K562 (cell line): Measurements from ENCODE around the gene EZH1. TPM values are rescaled to one million over a fixed set of nuclear protein-coding genes. Genes with fewer than 3 reads are reported as not detected.

Experiments used
- CAMTA2 ChIP-seq: fragments of 250-450 bp; sonication (Bioruptor Pico); conservative IDR thresholded peaks from 2 replicates; pipeline ENCODE4 v1.5.1; 2022
- HCFC1 ChIP-seq: IDR thresholded peaks from 2 replicates; pipeline ENCODE4 v1.6.1; 2012; ENCODE audit warnings: low read depth, low read length, improper control_type of control experiment
- HDAC2 ChIP-seq: fragments of 450-650 bp; IDR thresholded peaks from 2 replicates; pipeline ENCODE4 v1.6.1; 2016; ENCODE audit warnings: mild to moderate bottlenecking
- MCM7 ChIP-seq, 2 experiments: fragments of 450-650 bp; IDR thresholded peaks; 2 replicates each; pipeline ENCODE4 v1.6.1; 2016 to 2018
- NR2C2 ChIP-seq, 2 experiments: fragments of 200-800 bp in 1 of 2; sonication (Bioruptor generic) in 1 of 2; sonication (generic) in 1 of 2; formaldehyde crosslinking in 1 of 2; IDR thresholded peaks; 2 replicates each; pipeline versions ENCODE4 v1.6.1 to v1.8.0; 2016 to 2022; ENCODE audit warnings: mild to moderate bottlenecking in 1 of 2, missing compliant biosample characterization in 1 of 2, missing genetic modification characterization in 1 of 2, missing genetic modification reagents in 1 of 2
- PHF21A ChIP-seq: fragments of 450-650 bp; IDR thresholded peaks from 2 replicates; pipeline ENCODE4 v1.6.1; 2017; ENCODE audit warnings: low read depth, borderline replicate concordance
- POLR2B ChIP-seq: fragments of 450-650 bp; IDR thresholded peaks from 2 replicates; pipeline ENCODE4 v1.6.1; 2018; ENCODE audit warnings: low read depth; ENCODE audit not compliant: partially characterized antibody
- XRCC5 ChIP-seq: fragments of 200-400 bp; formaldehyde crosslinking; IDR thresholded peaks from 2 replicates; pipeline ENCODE4 v1.6.1; 2017; ENCODE audit warnings: low read depth, mild to moderate bottlenecking, low read length
- ZNF232 ChIP-seq: sonication (generic); formaldehyde crosslinking; IDR thresholded peaks from 2 replicates; pipeline ENCODE4 v1.8.0; 2022; ENCODE audit warnings: mild to moderate bottlenecking, missing genetic modification reagents
- ZNF79 ChIP-seq: fragments of 250-450 bp; sonication (Bioruptor Pico); IDR thresholded peaks from 2 replicates; pipeline ENCODE4 v1.4.0; 2020; ENCODE audit warnings: low read depth, mild to moderate bottlenecking, moderate library complexity
- polyA plus RNA-seq, 8 experiments: library from polyadenylated mRNA; depleted of rRNA in 4 of 8; stranded (reverse) in 5 of 8; unstranded in 3 of 8; fragments of >200 nt; fragmentation: Nextera tagmentation in 2 of 8; fragmentation: Illumina TruSeq in 1 of 8; extraction: Ambion mirVana in 2 of 8; extraction: Trizol in 1 of 8; gene quantifications; 2 replicates each; pipeline versions ENCODE4 v1.2.1 to v1.2.3, GENCODE V29; 2011 to 2014; ENCODE audit warnings: inconsistent platforms in 1 of 8, missing spikeins in 1 of 8
- total RNA-seq, 7 experiments: library from RNA; depleted of rRNA in 6 of 7; stranded (reverse); fragments of >200 nt in 6 of 7; fragmentation: Illumina TruSeq in 2 of 7; extraction: Trizol in 2 of 7; gene quantifications; 2 replicates each; pipeline versions ENCODE4 v1.2.1 to v1.2.3, GENCODE V29; 2011 to 2021; ENCODE audit warnings: low replicate concordance in 1 of 7
- TF ChIP-seq, protein P1 (sequence below): fragments of 200-800 bp; sonication (Bioruptor generic); IDR thresholded peaks from 2 replicates; pipeline ENCODE4 v1.6.1; 2017; ENCODE audit warnings: missing genetic modification characterization, missing compliant biosample characterization
- TF ChIP-seq, protein P2 (sequence below): fragments of 450-650 bp; IDR thresholded peaks from 2 replicates; pipeline ENCODE4 v1.6.1; 2017; ENCODE audit warnings: mild to moderate bottlenecking, moderate library complexity
- TF ChIP-seq, protein P3 (sequence below): fragments of 450-650 bp; IDR thresholded peaks from 2 replicates; pipeline ENCODE4 v1.6.1; 2016; ENCODE audit warnings: mild to moderate bottlenecking, moderate library complexity

The EZH1 gene
- total and polyA plus RNA-seq, 9 of the 15 experiments (the other 6 are each of a cell fraction or from before 2014, with no cell fraction given): 8.6 to 40.8 (median 22.9) TPM

DNA sequence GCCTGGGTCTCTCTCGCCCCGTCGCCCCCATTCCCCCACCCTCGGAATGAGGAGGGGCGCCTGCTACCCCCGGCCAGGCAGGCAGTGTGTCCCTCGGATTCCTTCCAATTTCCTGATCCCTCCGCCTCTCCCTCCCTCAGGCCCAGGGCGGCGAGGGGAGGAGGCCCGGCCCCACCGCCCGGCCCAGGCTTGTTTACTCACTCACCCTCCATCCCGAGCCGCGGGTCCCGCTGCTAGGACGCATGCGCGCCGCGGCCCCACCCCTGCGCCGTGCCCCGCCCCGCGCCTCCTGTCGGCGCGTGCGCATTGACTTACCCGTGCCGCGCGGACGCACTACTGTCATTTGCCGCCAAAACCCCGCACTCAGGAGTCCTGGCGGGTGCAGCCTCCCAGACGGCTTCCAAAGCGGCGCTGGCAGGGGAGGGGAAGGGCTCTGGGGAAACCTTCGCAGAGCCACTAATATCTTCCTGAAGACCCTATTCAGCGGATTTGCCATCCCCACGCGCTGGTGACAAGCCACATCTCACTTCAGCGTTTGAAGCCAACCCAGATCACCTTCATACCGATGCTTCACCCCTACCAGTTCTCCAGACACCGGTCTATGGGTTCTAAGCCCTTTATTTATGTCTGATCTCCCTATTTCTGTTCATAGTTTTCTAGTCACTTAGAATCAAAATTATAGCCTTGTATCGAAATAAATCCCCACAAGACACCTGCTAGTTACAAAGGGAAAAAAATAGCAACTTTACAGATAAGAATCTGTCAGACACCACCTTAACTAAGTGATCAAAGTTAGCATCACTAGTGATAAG, at the start of gene EZH1 (continued):
- TF ChIP-seq NR2C2 (CRISPR knock-in tag; IDR thresholded peaks at IDR 0.05): no peak; the same call in 1 of the 2 replicates
- 0 out of 2 replicates have a peak, but pooled peaks have one; percentile 24 for TF ChIP-seq NR2C2 (tag; IDR thresholded peaks at IDR 0.05)
- TF ChIP-seq ZNF79 (CRISPR knock-in tag): 0 out of 2 replicates have a peak, but pooled peaks have one; percentile 35
- TF ChIP-seq HDAC2: 0 out of 2 replicates have a peak, but pooled peaks have one; percentile 53
- TF ChIP-seq MCM7 (IDR thresholded peaks at IDR 0.05): no peak
- TF ChIP-seq, protein P1, sequence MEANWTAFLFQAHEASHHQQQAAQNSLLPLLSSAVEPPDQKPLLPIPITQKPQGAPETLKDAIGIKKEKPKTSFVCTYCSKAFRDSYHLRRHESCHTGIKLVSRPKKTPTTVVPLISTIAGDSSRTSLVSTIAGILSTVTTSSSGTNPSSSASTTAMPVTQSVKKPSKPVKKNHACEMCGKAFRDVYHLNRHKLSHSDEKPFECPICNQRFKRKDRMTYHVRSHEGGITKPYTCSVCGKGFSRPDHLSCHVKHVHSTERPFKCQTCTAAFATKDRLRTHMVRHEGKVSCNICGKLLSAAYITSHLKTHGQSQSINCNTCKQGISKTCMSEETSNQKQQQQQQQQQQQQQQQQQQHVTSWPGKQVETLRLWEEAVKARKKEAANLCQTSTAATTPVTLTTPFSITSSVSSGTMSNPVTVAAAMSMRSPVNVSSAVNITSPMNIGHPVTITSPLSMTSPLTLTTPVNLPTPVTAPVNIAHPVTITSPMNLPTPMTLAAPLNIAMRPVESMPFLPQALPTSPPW: peak; percentile 73
- peak; percentile 63 for TF ChIP-seq POLR2B
- no peak for TF ChIP-seq HCFC1
- TF ChIP-seq CAMTA2 (CRISPR knock-in tag): no peak
- no peak for TF ChIP-seq XRCC5
- 0 out of 2 replicates have a peak, but pooled peaks have one; percentile 23 for TF ChIP-seq PHF21A
- TF ChIP-seq, protein P2, sequence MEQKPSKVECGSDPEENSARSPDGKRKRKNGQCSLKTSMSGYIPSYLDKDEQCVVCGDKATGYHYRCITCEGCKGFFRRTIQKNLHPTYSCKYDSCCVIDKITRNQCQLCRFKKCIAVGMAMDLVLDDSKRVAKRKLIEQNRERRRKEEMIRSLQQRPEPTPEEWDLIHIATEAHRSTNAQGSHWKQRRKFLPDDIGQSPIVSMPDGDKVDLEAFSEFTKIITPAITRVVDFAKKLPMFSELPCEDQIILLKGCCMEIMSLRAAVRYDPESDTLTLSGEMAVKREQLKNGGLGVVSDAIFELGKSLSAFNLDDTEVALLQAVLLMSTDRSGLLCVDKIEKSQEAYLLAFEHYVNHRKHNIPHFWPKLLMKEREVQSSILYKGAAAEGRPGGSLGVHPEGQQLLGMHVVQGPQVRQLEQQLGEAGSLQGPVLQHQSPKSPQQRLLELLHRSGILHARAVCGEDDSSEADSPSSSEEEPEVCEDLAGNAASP: no peak
- TF ChIP-seq ZNF232 (CRISPR knock-in tag): 0 out of 2 replicates have a peak, but pooled peaks have one; percentile 31
- TF ChIP-seq, protein P3, sequence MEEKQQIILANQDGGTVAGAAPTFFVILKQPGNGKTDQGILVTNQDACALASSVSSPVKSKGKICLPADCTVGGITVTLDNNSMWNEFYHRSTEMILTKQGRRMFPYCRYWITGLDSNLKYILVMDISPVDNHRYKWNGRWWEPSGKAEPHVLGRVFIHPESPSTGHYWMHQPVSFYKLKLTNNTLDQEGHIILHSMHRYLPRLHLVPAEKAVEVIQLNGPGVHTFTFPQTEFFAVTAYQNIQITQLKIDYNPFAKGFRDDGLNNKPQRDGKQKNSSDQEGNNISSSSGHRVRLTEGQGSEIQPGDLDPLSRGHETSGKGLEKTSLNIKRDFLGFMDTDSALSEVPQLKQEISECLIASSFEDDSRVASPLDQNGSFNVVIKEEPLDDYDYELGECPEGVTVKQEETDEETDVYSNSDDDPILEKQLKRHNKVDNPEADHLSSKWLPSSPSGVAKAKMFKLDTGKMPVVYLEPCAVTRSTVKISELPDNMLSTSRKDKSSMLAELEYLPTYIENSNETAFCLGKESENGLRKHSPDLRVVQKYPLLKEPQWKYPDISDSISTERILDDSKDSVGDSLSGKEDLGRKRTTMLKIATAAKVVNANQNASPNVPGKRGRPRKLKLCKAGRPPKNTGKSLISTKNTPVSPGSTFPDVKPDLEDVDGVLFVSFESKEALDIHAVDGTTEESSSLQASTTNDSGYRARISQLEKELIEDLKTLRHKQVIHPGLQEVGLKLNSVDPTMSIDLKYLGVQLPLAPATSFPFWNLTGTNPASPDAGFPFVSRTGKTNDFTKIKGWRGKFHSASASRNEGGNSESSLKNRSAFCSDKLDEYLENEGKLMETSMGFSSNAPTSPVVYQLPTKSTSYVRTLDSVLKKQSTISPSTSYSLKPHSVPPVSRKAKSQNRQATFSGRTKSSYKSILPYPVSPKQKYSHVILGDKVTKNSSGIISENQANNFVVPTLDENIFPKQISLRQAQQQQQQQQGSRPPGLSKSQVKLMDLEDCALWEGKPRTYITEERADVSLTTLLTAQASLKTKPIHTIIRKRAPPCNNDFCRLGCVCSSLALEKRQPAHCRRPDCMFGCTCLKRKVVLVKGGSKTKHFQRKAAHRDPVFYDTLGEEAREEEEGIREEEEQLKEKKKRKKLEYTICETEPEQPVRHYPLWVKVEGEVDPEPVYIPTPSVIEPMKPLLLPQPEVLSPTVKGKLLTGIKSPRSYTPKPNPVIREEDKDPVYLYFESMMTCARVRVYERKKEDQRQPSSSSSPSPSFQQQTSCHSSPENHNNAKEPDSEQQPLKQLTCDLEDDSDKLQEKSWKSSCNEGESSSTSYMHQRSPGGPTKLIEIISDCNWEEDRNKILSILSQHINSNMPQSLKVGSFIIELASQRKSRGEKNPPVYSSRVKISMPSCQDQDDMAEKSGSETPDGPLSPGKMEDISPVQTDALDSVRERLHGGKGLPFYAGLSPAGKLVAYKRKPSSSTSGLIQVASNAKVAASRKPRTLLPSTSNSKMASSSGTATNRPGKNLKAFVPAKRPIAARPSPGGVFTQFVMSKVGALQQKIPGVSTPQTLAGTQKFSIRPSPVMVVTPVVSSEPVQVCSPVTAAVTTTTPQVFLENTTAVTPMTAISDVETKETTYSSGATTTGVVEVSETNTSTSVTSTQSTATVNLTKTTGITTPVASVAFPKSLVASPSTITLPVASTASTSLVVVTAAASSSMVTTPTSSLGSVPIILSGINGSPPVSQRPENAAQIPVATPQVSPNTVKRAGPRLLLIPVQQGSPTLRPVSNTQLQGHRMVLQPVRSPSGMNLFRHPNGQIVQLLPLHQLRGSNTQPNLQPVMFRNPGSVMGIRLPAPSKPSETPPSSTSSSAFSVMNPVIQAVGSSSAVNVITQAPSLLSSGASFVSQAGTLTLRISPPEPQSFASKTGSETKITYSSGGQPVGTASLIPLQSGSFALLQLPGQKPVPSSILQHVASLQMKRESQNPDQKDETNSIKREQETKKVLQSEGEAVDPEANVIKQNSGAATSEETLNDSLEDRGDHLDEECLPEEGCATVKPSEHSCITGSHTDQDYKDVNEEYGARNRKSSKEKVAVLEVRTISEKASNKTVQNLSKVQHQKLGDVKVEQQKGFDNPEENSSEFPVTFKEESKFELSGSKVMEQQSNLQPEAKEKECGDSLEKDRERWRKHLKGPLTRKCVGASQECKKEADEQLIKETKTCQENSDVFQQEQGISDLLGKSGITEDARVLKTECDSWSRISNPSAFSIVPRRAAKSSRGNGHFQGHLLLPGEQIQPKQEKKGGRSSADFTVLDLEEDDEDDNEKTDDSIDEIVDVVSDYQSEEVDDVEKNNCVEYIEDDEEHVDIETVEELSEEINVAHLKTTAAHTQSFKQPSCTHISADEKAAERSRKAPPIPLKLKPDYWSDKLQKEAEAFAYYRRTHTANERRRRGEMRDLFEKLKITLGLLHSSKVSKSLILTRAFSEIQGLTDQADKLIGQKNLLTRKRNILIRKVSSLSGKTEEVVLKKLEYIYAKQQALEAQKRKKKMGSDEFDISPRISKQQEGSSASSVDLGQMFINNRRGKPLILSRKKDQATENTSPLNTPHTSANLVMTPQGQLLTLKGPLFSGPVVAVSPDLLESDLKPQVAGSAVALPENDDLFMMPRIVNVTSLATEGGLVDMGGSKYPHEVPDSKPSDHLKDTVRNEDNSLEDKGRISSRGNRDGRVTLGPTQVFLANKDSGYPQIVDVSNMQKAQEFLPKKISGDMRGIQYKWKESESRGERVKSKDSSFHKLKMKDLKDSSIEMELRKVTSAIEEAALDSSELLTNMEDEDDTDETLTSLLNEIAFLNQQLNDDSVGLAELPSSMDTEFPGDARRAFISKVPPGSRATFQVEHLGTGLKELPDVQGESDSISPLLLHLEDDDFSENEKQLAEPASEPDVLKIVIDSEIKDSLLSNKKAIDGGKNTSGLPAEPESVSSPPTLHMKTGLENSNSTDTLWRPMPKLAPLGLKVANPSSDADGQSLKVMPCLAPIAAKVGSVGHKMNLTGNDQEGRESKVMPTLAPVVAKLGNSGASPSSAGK: peak; percentile 99
